ENCODE data around the gene PPM1L.

The PPM1L gene

DNA sequence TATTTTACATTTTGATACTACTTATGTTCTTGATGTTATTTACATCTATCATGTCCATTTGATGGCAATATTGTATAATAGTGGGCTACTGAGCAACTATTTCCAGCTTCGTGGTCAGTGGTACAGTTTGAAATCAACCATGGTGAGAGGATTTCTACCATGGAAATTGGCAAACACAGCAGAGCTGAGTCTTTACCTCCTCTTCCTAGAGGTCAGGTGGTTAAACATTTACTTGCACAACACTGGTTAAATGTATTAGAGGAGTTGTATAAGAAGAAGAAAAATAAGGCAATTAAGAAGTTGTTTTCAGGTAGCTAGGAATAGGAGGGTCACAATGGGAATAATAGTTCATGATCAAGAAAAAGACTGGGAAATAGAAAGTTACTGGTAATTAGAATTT is 7.2 kb upstream of the PPM1L start:
- TF ChIP-seq, protein P1, sequence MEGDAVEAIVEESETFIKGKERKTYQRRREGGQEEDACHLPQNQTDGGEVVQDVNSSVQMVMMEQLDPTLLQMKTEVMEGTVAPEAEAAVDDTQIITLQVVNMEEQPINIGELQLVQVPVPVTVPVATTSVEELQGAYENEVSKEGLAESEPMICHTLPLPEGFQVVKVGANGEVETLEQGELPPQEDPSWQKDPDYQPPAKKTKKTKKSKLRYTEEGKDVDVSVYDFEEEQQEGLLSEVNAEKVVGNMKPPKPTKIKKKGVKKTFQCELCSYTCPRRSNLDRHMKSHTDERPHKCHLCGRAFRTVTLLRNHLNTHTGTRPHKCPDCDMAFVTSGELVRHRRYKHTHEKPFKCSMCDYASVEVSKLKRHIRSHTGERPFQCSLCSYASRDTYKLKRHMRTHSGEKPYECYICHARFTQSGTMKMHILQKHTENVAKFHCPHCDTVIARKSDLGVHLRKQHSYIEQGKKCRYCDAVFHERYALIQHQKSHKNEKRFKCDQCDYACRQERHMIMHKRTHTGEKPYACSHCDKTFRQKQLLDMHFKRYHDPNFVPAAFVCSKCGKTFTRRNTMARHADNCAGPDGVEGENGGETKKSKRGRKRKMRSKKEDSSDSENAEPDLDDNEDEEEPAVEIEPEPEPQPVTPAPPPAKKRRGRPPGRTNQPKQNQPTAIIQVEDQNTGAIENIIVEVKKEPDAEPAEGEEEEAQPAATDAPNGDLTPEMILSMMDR (conservative IDR thresholded peaks at IDR 0.05) = no peak
- no peak overlapping the region for H3K27ac ChIP-seq

GRCh38 chr3:160753953-160754352 is 2.1 kb upstream of the PPM1L start:
- H3K27ac ChIP-seq = peak overlapping the region; percentile 92
- TF ChIP-seq, protein P1 (conservative IDR thresholded peaks at IDR 0.05) = no peak

DNA sequence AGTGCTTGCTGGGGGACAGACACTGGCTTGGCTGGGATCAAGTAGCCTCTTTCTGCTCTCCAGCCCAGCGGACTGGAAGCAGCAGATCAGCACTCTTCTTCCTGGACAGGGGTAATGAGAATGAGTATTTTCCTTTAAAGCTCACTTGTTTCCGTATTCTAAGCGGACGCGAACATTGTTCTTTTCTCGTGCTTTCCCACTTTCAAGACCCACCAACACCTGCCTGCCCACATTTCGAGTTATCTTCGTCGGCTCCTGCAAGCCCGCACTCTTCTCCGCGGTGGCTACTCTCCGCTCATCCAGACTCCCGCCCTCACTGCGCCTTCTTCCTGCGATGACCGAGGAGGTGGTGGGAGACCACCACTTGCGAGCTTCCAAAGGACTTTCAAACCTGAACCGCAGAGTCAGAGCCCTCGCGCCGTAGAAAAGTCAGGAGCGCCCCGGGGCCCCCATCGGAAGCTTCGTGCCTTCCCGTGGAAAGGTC is 1.6 kb upstream of the PPM1L start:
- TF ChIP-seq, protein P1 (conservative IDR thresholded peaks at IDR 0.05) = no peak
- H3K27ac ChIP-seq = peak overlapping the region; percentile 92

DNA sequence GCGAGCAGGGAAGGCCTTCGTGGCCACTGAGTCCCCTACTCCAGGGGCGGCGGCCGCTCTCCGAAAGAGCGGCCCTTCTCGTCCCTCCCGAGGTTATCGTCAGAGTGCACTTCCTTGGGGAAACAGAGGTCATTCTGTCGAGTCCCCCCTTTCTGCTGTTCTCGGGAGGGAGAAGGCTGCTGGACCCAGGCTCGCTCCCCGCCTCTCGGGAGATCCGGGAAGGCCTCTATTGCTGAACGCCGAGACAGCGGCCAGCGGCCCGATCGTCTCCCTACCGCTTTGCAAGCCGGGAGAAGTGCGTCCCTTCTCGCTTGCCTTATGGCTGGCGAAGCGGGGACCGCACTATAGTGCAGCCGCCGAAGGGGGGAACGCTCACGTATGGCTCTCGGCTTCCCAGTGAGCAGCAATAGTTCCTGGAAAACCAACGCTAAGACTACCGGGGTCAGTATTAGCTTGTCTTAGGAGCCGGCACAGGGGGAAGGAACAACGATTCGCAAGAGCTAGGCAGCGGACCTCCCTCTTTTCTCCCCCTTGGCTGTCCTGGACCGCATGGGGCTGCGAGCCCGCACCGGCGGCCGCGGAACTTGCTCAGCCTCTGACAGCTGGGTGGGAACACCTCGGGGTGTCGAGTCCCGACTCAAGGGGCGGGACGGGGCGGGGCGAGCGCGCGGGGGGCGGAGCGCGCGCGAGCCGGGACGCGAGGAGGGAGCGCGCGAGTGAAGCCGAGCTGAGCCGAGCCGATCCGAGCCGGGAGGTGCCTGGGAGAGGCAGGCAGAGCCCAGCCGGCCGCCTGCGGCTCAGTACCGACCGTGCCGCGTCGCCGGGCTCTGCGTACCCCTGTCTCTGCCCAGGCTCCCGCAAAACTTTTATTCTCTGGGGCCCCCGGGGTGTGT is 930 bp upstream of the PPM1L start:
- peak overlapping the region; percentile 92 for H3K27ac ChIP-seq
- TF ChIP-seq, protein P1 (conservative IDR thresholded peaks at IDR 0.05) = no peak

DNA sequence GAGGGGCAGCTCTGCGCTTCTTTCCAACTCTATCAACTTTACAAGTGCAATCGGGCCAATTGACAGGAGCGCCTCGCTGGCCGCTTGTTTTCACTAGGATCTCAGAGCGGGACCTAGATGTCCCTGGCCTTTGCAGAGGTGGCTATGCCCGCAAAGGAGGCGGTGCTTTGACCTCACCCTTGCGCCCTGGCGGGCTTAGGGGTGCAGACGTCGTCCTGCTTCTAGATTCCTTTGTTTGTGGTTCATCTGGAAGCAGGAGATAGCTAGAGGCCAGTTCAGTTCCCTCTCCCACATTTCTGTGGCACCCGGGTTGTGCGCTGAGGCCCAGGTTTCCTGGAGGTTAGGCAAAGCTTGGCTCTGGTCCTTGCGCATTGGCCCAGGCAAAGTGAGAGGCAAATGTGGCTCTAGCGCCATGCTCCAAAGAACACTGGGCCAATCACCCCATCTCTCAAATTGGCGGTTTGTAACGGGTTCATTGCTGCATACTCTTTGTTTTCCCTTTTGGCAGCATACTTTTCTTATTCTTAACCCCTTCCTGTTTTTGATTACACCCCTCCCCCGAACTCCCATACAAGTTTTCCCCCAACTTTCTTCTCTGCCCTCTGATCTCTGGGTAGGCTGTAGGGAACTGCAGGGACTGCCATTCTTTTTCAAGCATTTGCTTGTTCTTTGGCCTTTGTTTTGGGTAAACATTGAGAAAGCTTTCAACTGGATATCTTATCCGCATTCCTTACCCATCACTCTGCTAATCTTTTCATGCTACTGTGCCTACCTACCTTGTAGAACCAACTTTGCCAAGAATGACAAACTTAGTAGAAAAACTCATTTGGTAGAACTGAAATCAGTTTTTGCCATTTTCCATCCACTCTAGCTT is 1.4 kb downstream of the PPM1L start:
- no peak overlapping the region for H3K27ac ChIP-seq
- TF ChIP-seq, protein P1 (conservative IDR thresholded peaks at IDR 0.05) = no peak

DNA sequence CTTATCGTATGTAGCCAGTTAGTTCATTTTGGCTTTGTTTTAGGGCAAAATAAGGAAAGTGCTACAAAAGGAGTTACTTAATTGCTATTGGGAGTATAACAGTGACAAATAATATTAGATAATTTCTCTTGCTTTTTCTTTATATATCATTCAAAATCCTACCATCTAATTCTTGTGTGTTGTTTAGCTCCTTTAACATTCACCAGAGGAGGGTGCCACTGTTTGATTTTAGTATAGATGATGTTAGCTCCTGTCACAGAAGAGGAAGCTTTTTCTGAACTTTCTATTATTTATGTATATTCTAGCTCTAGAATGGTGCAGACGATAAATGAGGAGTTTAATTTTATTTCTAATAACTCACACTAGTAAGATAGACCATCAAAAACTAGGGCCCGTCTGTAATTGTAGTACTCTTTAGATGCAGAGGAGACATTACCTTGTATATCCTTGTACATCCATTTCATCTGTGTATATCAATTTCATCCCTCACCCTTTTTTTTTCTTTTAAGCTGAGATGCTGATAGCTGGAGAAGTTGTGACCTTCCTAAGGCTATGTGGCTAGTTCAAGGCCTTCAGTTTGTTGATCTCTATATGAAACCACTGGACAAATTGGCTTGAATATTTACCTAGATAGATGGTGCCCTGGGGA is 3.0 kb downstream of the PPM1L start:
- H3K27ac ChIP-seq = no peak overlapping the region
- TF ChIP-seq, protein P1 (conservative IDR thresholded peaks at IDR 0.05) = peak; percentile 28; the same call in 1 of the 2 replicates
